ENCODE data around the gene SLC25A19.

SLC25A19 gene

DNA sequence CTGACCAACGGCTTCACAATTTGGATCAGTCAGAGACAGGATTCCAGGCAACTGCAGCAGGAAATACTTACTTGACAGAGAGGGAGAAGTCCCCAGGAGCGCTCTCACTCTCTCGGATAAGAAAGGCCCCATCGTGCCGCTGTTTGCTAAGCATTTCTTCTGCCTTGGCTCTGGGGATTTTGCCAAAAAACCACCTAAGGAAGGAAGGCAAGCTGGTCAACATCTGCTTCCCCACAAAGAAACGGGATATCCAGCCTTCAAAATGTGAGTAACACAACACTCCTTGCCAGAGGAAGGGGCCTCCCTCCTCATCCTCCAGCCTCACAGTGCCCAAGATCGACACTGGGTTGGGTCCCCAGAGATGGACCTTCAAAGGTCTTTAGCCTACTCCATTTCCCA, 36.6 kb upstream of the SLC25A19 start:
- TF ChIP-seq, protein P1, sequence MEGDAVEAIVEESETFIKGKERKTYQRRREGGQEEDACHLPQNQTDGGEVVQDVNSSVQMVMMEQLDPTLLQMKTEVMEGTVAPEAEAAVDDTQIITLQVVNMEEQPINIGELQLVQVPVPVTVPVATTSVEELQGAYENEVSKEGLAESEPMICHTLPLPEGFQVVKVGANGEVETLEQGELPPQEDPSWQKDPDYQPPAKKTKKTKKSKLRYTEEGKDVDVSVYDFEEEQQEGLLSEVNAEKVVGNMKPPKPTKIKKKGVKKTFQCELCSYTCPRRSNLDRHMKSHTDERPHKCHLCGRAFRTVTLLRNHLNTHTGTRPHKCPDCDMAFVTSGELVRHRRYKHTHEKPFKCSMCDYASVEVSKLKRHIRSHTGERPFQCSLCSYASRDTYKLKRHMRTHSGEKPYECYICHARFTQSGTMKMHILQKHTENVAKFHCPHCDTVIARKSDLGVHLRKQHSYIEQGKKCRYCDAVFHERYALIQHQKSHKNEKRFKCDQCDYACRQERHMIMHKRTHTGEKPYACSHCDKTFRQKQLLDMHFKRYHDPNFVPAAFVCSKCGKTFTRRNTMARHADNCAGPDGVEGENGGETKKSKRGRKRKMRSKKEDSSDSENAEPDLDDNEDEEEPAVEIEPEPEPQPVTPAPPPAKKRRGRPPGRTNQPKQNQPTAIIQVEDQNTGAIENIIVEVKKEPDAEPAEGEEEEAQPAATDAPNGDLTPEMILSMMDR (IDR thresholded peaks at IDR 0.05), result no peak

DNA sequence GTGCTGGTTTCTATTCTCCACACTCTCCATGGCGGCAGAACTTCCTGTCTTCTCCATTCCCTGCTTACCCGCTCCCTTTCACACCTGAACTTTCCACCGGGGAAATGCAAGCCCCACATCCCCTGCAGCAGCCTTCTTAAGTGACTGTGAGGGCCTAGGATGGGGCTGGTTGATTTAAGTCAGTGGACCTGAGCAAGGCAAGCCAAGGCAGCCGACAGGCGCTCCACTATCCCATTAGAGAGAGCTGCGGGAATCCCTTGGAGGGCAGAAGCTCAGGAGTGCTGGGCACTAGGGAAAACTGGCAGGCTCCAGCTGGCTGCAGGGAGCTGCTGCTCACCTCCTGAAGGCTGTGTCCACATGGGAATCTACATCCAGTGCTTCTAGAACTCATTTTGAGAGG, 36.1 kb upstream of the SLC25A19 start:
- TF ChIP-seq, protein P1 (IDR thresholded peaks at IDR 0.05), result no peak

DNA sequence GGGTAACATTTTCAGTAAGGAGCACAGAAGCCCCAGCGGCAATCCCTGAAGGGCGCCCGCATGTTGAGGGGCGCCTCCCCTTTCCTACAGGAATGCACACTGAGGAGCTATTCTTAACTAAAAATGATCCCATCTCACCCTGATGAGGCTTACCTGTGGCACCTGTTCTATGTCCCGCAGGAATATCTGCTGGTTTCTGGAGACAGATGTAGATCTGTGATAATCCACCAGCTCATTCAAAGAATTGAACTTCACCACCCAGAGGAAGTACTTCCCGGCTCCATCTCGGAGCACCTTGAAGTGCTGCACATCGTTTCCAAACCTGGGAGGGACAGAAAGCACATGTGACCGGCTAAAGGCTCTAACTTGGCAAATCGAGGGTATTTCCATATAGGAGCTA, 32.3 kb upstream of the SLC25A19 start:
- TF ChIP-seq, protein P1 (IDR thresholded peaks at IDR 0.05), result no peak

GRCh38 chr17:75319904-75320691, 30.9 kb upstream of the SLC25A19 start:
- TF ChIP-seq, protein P1 (IDR thresholded peaks at IDR 0.05), result no peak

- TF ChIP-seq, protein P1 (IDR thresholded peaks at IDR 0.05), result no peak
Observed at GRCh38 chr17:75318615-75319222, 29.5 kb upstream of the SLC25A19 start.

GRCh38 chr17:75318211-75318610, 29.0 kb upstream of the SLC25A19 start:
- TF ChIP-seq, protein P1 (IDR thresholded peaks at IDR 0.05), result no peak

DNA sequence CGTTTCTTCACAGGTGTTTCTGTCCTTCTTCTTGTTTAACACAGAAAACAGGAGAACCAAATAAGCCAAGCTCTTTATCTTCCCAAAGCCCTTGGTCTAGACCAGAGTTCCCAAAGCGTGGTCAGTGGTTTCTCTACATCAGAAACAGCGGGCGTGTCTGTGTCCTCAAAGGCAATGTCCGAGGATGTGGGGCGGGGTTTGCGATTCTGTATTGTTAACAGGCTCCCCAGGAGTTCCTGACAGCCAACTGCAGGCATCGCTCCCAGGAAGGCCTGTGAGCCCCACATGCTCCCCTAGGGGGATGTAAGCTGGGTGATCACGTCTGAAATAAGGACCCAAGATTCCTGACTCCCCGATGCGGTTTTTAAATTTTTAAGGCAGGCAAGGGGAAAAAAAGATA, 28.4 kb upstream of the SLC25A19 start:
- TF ChIP-seq, protein P1 (IDR thresholded peaks at IDR 0.05), result no peak

All from LNCAP (cell line).